T47D (cell line): ENCODE measurements around the gene FSTL3.

Experiments used
- DNase-seq, 2 experiments: peaks; one replicate each; pipeline versions ENCODE4 v3.0.0 to v3.0.0-alpha.2; 2011 to 2012; ENCODE audit warnings: low read depth in 1 of 2, low spot score in 1 of 2
- JUND ChIP-seq: IDR thresholded peaks from 2 replicates; pipeline ENCODE4 v1.6.1; 2012; ENCODE audit warnings: low read depth
- in situ Hi-C: cut with HindIII; loops from 2 replicates; pipeline ENCODE4 v1.10.0; 2016; ENCODE audit warnings: low sequenced_read_pairs, low pct_unique_long_range_greater_than_20kb

The FSTL3 gene

GRCh38 chr19:647566-648284, 28.5 kb upstream of the FSTL3 start:
- TF ChIP-seq JUND: no peak
- no peak for DNase-seq
- in situ Hi-C loops: no loop called here

- no peak for TF ChIP-seq JUND
- in situ Hi-C loops: no loop called here
- DNase-seq: no peak
These were observed 27.9 kb upstream of the FSTL3 start for GRCh38 chr19:648305-648704.

GRCh38 chr19:648904-649801, 27.0 kb upstream of the FSTL3 start:
- no peak for DNase-seq
- no peak for TF ChIP-seq JUND
- in situ Hi-C loops: no loop called here

GRCh38 chr19:650121-650520, 26.1 kb upstream of the FSTL3 start:
- TF ChIP-seq JUND: no peak
- DNase-seq: no peak
- in situ Hi-C loops: no loop called here

- TF ChIP-seq JUND: no peak
- in situ Hi-C loops: no loop called here
- no peak for DNase-seq
These were observed 24.9 kb upstream of the FSTL3 start for GRCh38 chr19:651114-651818.

GRCh38 chr19:651991-652390, 24.2 kb upstream of the FSTL3 start:
- in situ Hi-C loops: no loop called here
- no peak for TF ChIP-seq JUND
- no peak for DNase-seq

- TF ChIP-seq JUND: no peak
- DNase-seq: no peak
- in situ Hi-C loops: no loop called here
These were observed 23.5 kb upstream of the FSTL3 start for GRCh38 chr19:652467-653389.

- in situ Hi-C loops: no loop called here
- no peak for DNase-seq
- no peak for TF ChIP-seq JUND
These were observed 22.8 kb upstream of the FSTL3 start for GRCh38 chr19:653425-653824.

- in situ Hi-C loops: no loop called here
- TF ChIP-seq JUND: no peak
- no peak for DNase-seq
These were observed 20.5 kb upstream of the FSTL3 start for GRCh38 chr19:655691-656090.

- in situ Hi-C loops: no loop called here
- no peak for TF ChIP-seq JUND
- DNase-seq: no peak
These were observed 19.2 kb upstream of the FSTL3 start for GRCh38 chr19:656751-657559.

- in situ Hi-C loops: no loop called here
- TF ChIP-seq JUND: no peak
- no peak for DNase-seq
These were observed 18.6 kb upstream of the FSTL3 start for GRCh38 chr19:657611-658010.
